Esophagus (tissue), 2 donors: Measurements from ENCODE around the gene DHRS7B. TPM values are rescaled to one million over a fixed set of nuclear protein-coding genes. Genes with fewer than 3 reads are reported as not detected.
"Not testable (repeated sequence)": the region's sequence is repeated elsewhere in the genome, so short reads cannot be mapped to it uniquely, and the experiment has no call there.

ENCODE experiments used
- H3K27ac ChIP-seq, 2 donors: one replicate each; pipeline ENCODE4 v1.5.1; 2013; ENCODE audit warnings: low read depth in 2 of 2, mild to moderate bottlenecking in 2 of 2, inconsistent platforms in 1 of 2, low read length in 1 of 2, moderate library complexity in 1 of 2
- H3K27me3 ChIP-seq, 2 donors: one replicate each; pipeline ENCODE4 v1.6.1; 2013; ENCODE audit warnings: low read length in 2 of 2, control low read depth in 1 of 2, mild to moderate bottlenecking in 1 of 2; ENCODE audit not compliant: insufficient read depth in 2 of 2, control insufficient read depth in 1 of 2
- H3K36me3 ChIP-seq, 2 donors: one replicate each; pipeline ENCODE4 v1.6.1; 2013; ENCODE audit warnings: low read length in 1 of 2; ENCODE audit not compliant: control insufficient read depth in 2 of 2, insufficient read depth in 2 of 2
- H3K4me1 ChIP-seq, 2 donors: one replicate each; pipeline ENCODE4 v1.6.1; 2013; ENCODE audit warnings: low read length in 1 of 2; ENCODE audit not compliant: control insufficient read depth in 2 of 2, insufficient read depth in 2 of 2
- H3K4me3 ChIP-seq, 2 donors: one replicate each; pipeline ENCODE4 v1.5.1; 2013; ENCODE audit warnings: low read length in 2 of 2, mild to moderate bottlenecking in 2 of 2, low read depth in 1 of 2, moderate library complexity in 1 of 2
- H3K9me3 ChIP-seq, 2 donors: one replicate each; pipeline ENCODE4 v1.6.1; 2013; ENCODE audit warnings: mild to moderate bottlenecking in 2 of 2, low read depth in 1 of 2, low read length in 1 of 2, moderate library complexity in 1 of 2; ENCODE audit not compliant: control insufficient read depth in 2 of 2, insufficient read depth in 1 of 2
- WGBS, 2 donors: extraction: QIAGEN DNeasy Blood & Tissue Kit; methylation state at CpG; one replicate each; pipeline ENCODE4 v1.1.7; 2013; 5-methylcytosine and 5-hydroxymethylcytosine counted together
- polyA plus RNA-seq, 2 donors: library from polyadenylated mRNA; stranded (reverse); fragments of 200-250 nt; gene quantifications; one replicate each; pipeline ENCODE4 v1.2.3, GENCODE V29; 2013
- donor health status: healthy with polysubstance abuse.
- donor health status: Bipolar disorder and iron deficiency.

Gene DHRS7B
- polyA plus RNA-seq, result 10 to 100 TPM; 18.8 to 19.4 TPM

- Histone ChIP-seq H3K36me3 (no peaks in the 10 kb centered on the region), H3K4me1 (peaks cover 0 to 2% of the 10 kb centered on the region in 2 donors), H3K27me3 (no peaks in the 10 kb centered on the region), H3K4me3 (peak within 1 kb of the TSS; percentile 73 to 88), H3K27ac (peak within 1 kb of the TSS; percentile 92 to 97), H3K9me3 (no peaks in the 10 kb centered on the region)
- WGBS, 2 donors, result 0% methylated on average over 65 to 66 of the region's 66 CpGs
These were observed at the start of gene DHRS7B for GRCh38 chr17:21126645-21127508. TSS of gene DHRS7B (plus strand) at chr17:21126964. CDS start at chr17:21126972, 8 bp downstream.

GRCh38 chr17:21077281-21077680, 49.5 kb upstream of the DHRS7B start:
- Histone ChIP-seq H3K9me3 (no peaks in the 10 kb centered on the region), H3K4me3 (no peak overlapping the region), H3K27ac (no peak overlapping the region), H3K27me3 (no peaks in the 10 kb centered on the region), H3K36me3 (no peaks in the 10 kb centered on the region), H3K4me1 (no peaks in the 10 kb centered on the region)
- WGBS, 2 donors, result 61 to 84% methylated on average over 2 of the region's 2 CpGs

GRCh38 chr17:21078016-21078780, 48.6 kb upstream of the DHRS7B start:
- no peaks in the 10 kb centered on the region for H3K9me3 ChIP-seq

GRCh38 chr17:21079196-21079595, 47.6 kb upstream of the DHRS7B start:
- Histone ChIP-seq H3K9me3 (no peaks in the 10 kb centered on the region), H3K36me3 (no peaks in the 10 kb centered on the region), H3K4me3 (no peak overlapping the region), H3K27ac (no peak overlapping the region), H3K27me3 (no peaks in the 10 kb centered on the region), H3K4me1 (no peaks in the 10 kb centered on the region)
- WGBS, 2 donors, result 74 to 81% methylated on average over 7 of the region's 7 CpGs

More at GRCh38 chr17:21078016-21078780, 48.6 kb upstream of the DHRS7B start:
- WGBS, 2 donors, result 67 to 70% methylated on average over 11 of the region's 11 CpGs
- Histone ChIP-seq H3K4me3 (no peak overlapping the region), H3K36me3 (no peaks in the 10 kb centered on the region), H3K4me1 (no peaks in the 10 kb centered on the region), H3K27ac (no peak overlapping the region), H3K27me3 (no peaks in the 10 kb centered on the region)

- no peaks in the 10 kb centered on the region for H3K4me1 ChIP-seq
- H3K36me3 ChIP-seq, result no peaks in the 10 kb centered on the region
- no peak overlapping the region for H3K27ac ChIP-seq
- peaks cover 0 to 2% of the 10 kb centered on the region in 2 donors for H3K27me3 ChIP-seq
- H3K4me3 ChIP-seq, result no peak overlapping the region
- no peaks in the 10 kb centered on the region for H3K9me3 ChIP-seq
- WGBS, 2 donors, result 78 to 81% methylated on average over 5 of the region's 5 CpGs
These were observed 44.7 kb upstream of the DHRS7B start for GRCh38 chr17:21082001-21082436.

GRCh38 chr17:21085280-21085679, 41.5 kb upstream of the DHRS7B start:
- 97 to 100% methylated on average over 1 of the region's 1 CpG for WGBS, 2 donors

GRCh38 chr17:21085707-21086106, 41.1 kb upstream of the DHRS7B start:
- Histone ChIP-seq H3K36me3 (no peaks in the 10 kb centered on the region), H3K9me3 (no peaks in the 10 kb centered on the region), H3K27me3 (peaks cover 0 to 2% of the 10 kb centered on the region in 2 donors), H3K4me1 (no peaks in the 10 kb centered on the region), H3K27ac (no peak overlapping the region), H3K4me3 (no peak overlapping the region)
- 87 to 91% methylated on average over 32 of the region's 32 CpGs for WGBS, 2 donors

More at GRCh38 chr17:21085280-21085679, 41.5 kb upstream of the DHRS7B start:
- H3K4me3 ChIP-seq, H3K4me1 ChIP-seq, H3K36me3 ChIP-seq, H3K27me3 ChIP-seq, H3K27ac ChIP-seq, H3K9me3 ChIP-seq: not testable (repeated sequence)

GRCh38 chr17:21089145-21089544, 37.6 kb upstream of the DHRS7B start:
- H3K9me3 ChIP-seq, result no peaks in the 10 kb centered on the region
- no peaks in the 10 kb centered on the region for H3K36me3 ChIP-seq
- H3K4me1 ChIP-seq, result no peaks in the 10 kb centered on the region
- 48 to 64% methylated on average over 1 of the region's 1 CpG for WGBS, 2 donors
- no peak overlapping the region for H3K27ac ChIP-seq
- H3K27me3 ChIP-seq, result peaks cover 0 to 2% of the 10 kb centered on the region in 2 donors
- H3K4me3 ChIP-seq, result no peak overlapping the region

- no peaks in the 10 kb centered on the region for H3K4me1 ChIP-seq
- 83 to 85% methylated on average over 7 of the region's 7 CpGs for WGBS, 2 donors
- H3K27ac ChIP-seq, result no peak overlapping the region
- H3K27me3 ChIP-seq, result peaks cover 0 to 2% of the 10 kb centered on the region in 2 donors
- H3K36me3 ChIP-seq, result no peaks in the 10 kb centered on the region
- no peak overlapping the region for H3K4me3 ChIP-seq
- no peaks in the 10 kb centered on the region for H3K9me3 ChIP-seq
These were observed 36.5 kb upstream of the DHRS7B start for GRCh38 chr17:21089933-21090901.
